HG03442 (cell line): ENCODE measurements around the gene C4BPB.
A peak's percentile ranks its signal among the peaks of the same experiment; 100 is the strongest.
"Not testable (repeated sequence)": the region's sequence is repeated elsewhere in the genome, so short reads cannot be mapped to it uniquely, and the experiment has no call there.

Source experiments
- ATAC-seq: cut with Tn5 transposase; IDR thresholded peaks from one replicate; pipeline ENCODE4 v1.9.1; 2021; ENCODE audit warnings: mild to moderate bottlenecking, moderate library complexity; ENCODE audit not compliant: unreplicated experiment

The C4BPB gene, protein sequence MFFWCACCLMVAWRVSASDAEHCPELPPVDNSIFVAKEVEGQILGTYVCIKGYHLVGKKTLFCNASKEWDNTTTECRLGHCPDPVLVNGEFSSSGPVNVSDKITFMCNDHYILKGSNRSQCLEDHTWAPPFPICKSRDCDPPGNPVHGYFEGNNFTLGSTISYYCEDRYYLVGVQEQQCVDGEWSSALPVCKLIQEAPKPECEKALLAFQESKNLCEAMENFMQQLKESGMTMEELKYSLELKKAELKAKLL

DNA sequence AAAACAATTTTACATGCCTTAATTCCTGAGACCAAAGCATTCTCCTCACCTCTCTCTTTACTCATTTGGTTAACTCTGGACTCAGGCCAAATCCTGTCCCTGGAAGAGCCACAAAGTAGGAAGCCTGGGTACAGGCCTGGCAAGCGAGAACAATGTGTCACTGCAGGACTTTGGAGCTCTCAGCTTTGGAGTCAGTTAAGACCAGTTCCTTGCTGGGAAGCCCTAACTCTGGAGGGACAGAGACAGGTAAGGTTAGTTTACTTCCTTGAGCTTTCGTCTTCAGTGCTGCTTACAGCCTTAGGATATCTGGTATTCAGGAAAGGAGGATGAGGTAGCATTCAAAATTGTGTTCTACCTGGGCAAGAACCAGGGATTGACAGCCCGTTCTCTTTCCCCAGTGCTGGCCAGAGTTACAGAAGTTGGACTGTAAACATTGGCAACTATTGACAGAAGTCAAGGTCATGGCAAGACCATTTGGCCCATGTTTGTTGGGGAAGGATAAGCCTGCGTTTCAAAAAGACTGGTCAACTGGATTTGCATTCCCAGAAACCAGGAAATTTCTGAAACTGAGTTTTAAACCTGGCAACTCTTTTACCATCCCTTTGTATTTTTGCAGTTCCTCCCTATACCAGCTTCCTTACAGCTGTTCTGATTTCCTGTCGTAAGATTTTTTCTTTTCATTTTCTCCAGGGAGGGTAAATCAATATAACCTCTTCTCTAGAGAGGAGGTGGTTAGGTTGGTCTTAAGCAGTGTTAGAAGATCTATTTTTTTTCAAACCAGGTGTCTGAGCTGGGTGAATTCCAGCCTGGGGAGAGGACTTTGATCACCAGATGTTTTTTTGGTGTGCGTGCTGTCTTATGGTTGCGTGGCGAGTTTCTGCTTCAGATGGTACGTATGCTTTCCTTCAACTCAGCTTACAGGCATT is at the start of gene C4BPB:
Gene C4BPB (plus strand): TSS at position 160 of the 926 bp plus-strand sequence. CDS start 672 bp downstream, at position 832.
- ATAC-seq = no peak

DNA sequence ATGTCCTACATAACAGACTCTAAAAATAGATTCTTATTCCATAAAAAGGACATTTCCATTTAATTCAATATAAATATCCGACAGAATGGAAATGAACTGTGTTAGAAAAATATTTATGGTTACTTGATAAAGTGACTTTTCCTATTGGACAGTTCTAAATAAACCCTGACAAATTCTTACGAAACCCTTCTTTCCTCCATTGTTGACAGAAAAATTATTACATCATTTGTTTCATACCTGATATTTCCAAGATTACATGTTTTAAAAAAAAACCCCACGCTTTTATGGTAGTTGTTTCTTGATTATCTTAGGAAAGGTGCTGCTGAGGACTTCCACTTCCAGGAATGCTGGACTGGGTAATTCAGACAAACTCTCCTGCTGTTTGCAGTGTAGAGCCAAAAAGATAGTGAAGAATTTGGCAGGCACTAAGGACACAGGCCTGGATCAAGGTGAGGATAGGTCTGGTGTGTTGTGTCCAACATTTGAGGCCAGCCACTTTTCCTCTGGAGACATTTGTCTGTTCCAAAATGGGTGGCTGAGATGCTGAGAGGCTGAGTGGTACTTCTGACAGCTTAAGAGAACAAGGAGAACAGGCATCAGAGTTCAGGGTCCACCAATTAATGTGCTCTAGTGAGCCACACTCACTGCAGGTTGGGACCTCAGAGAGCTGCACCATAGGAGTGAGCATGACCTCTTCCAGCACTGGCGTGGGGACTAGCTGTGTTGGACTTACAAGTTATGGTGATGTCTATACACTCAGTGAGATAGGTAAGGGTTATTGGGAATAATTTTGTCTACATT is 49.1 kb upstream of the C4BPB start:
- no peak for ATAC-seq

DNA sequence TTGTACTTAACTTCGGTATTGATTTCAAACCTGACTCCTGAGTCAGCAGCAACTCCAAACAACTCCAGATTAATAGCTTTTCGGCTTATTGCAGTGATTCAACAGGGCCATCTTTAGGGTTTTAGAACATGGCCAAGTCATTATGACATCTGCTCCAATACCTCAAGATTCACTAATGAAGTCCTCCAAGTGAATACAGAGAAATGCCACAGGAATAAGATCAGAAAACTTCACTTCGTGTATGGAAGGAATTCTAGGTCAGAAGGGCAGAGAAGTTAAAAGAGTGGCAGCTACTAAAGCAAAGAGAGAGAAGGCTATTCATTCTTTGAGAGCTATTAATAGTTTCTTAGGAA is 48.5 kb upstream of the C4BPB start:
- no peak for ATAC-seq

DNA sequence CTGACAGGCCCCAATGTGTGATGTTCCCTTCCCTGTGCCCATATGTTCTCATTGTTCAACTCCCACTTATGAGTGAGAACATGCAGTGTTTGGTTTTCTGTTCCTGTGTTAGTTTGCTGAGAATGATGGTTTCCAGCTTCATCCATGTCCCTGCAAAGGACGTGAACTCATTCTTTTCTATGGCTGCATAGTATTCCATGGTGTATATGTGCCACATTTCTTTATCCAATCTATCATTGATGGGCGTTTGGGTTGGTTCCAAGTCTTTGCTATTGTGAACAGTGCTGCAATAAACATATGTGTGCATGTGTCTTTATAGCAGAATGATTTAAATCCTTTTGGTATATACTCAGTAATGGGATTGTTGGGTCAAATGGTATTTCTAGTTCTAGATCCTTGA is 47.3 kb upstream of the C4BPB start:
- not testable (repeated sequence) for ATAC-seq

DNA sequence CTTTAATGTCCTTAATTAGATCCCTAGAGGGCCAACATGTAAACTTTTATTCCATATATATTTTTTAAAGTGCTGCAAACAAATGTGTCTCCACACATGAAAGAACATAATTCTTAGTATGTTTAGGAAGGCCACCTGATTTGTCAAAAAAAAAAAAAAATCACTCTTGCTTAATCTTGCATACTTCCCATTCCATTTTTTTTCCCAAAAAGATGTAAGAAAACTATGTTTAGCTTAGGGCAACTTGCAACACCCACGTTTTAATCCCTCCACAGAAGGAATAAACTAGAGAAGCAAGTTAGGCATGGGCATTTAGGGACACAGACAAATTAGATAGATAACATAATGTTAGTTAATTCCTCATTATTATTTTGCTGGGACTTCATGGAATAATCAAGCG is 43.2 kb upstream of the C4BPB start:
- no peak for ATAC-seq

DNA sequence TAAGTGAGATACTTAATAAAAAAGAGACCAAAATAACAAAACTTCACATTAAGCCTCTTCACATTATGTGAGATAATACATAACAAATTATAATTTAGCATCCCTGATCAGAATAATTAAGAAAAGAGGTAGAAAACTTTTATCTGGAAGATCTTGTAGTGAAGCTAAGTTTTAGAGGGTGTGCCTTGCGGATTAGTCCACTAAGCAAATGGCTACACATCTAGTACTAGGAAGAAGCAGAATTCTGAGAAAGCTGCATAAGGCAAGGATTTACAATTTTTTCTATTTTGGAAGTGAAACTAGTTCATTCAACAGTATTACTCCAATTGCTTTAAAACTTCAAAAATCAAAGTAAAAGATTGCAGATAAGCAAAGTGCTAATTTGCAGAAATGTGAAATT is 41.2 kb upstream of the C4BPB start:
- no peak for ATAC-seq

DNA sequence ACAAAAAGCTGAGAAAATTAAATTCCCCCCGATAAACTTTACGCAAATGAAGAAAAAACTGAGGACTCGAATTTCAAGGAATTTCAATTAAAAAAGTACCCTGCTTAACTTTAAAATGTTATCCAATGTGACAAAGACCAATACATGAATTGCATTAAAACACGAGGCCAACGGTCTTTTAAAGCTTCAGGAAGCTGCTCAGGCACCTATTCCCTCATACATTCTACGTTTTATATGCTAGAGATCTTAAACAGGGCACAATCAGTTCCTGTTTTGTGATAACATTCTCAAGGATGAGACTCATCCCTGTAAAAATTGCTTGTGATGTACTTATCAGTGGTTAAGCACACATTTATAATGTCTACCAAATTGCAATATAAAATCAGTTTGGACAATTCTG is 40.6 kb upstream of the C4BPB start:
- no peak for ATAC-seq

DNA sequence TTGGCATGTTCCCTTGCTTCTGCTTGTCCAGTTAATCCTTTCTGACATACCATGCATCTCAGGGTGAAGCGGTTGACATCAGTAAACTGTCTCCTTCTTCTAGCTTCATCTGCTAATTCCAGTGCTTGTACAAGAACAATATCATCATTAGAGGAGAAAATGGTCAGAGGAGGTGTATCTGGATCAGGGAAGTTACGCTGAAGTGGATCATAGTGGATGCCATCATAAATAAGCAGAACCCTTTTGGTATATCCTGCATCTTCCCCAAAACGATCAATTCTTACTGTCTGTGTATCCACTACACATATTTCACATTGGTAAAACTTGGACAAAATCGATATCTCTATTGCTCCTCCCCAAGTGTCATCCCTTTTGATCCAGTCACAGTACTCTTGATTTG is 39.6 kb upstream of the C4BPB start:
- no peak for ATAC-seq

DNA sequence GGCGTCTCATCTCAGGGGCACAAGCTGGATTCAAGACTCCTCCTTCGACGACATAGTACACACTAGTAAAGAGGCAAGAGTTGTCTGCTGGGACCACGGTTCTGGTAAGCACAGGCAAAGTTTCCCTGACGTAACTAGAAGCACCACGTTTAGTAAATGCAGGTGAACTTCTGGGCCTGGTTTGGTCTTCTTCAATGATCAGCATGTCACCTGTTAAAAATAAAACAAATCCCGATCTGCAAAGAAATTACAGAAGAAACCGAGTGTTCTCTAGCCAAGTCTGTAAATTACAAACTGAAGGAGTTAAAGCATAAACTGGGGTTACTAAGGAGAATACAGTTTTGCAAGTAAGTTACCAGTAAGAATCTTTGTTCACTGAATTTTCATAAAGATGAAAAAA is 39.1 kb upstream of the C4BPB start:
- ATAC-seq = no peak

DNA sequence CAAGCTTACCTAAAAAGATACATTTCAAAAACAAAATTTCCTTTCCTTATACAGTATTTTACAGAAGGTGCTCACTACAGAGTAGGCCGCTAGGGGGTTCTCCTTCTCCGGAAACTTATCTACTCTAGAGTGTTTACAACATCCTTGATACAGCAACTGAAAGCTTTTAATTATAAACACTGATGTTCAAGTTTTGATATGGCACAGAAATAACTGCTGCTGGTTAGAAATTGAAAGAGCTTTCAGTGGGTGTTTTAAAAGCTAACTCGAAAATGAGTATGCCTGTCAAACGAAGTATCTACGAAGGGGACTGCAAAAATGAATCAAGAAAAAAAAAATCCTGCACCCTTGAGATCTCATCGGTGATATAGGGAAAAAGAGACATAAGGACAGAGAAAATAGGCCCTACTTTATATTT is 38.7 kb upstream of the C4BPB start:
- no peak for ATAC-seq

DNA sequence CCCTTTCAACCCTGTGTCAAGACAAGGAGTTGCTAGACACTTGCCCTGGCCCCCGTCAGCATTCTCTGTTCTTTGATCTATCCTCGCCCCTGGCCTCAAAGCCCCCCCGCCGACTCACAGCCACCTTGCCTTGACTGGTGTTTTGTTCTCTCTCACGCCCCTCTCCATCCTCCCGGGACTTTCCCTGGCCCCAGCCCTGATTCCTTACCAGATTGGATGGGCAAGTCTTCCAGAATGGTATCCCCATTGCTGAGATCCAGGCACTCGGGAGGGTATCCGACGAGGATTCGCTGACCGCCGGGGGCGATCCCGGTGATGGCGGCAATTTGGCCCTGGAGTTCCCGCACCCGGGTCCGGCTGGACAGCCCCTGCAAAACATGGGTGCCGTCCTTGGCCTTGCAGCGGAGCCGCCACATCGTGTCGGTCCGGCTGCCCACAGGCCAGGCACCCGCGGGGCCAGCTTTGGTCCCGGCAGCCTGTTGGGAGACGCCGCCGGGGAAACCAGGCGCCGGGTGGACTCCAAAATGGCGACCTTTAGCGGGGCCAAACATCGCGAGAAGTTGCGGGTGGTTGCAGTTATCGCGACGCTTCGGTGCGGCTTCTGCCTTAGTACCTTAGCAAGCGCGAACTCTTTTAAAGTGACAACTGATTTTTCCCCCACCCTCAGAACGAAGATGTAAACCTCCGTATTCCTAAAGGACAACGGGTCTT is 38.0 kb upstream of the C4BPB start:
- ATAC-seq = peak; percentile 40

DNA sequence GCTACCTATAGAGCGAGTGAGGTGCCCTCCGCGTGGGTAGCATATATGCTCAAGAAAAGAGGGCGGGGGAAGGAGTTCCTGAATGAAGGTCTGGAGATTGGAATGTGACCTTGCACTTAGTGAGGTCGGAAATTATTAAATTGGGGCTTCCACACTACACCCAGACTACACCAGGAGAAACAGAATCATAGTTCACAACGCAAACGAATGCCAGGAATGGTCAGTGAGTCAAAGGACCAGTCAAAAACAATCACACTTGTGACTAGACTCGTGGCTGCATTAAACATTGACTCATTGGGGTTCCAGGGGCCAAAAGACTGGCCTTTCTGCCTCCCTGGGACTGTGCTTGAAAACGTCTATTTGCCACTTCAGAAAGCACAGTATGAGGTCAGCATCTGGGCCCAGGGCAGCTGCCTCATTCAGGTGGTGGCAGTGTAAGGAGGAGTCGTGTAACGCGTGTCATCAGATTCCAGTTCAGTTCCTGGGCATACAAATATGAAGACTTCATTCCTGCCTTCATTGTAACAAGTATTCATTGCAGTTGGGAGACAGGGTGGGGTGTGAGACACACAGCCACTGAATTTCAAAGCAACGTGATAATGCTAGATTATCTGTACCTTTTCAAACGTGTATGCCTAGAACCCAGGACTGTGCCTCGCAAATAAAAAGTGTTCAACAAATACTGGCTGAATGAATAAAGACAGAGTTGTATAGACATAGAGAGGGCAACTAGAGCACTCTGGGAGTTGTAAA is 37.3 kb upstream of the C4BPB start, which contains the start of gene YOD1:
Gene YOD1 (minus strand): TSS at position 18 of the 753 bp plus-strand sequence. CDS start 178 bp downstream, outside the sequence.
- no peak for ATAC-seq

DNA sequence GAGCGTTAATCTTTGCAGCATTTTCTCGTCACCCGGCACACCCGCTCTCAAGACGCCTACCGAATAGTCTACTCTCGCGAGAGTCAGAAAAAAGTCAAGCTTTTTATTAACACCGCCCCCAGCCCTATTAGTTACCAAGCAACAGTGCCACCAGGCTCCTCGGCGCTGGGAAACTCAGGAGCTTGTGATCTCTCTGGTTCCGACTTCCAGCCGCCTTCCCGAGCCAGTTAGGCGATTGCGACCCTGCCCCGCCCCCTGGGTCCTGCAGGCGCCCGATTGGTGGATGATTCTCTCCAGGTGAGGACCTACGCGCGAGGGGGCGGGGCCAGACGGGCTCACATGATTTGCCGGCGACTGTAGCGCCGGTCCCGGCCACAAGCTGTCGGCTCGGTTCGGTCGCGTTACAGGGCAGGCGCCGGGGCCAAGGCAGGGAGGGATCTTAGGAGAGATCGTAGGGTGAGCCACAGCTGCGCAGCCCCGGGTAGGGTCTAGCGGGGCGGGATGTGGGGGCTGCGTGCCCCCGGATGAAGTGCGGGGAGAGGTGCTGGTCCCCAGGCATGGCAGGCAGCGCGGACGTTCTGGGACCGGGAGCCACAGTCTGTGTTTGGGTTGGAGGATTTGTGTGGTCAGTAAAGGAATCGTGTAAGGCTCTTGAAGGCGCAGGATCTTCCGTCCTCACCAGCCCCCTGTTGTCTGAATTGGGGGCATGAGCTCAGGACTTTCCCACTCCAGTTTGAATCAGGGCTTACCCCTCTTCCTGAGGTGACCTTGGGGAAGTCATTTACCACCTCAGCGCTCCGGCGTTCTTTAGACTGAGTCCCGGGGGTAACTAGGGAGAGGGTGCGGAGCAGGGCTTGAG is 35.5 kb upstream of the C4BPB start, which contains the start of gene PFKFB2:
Gene PFKFB2 (plus strand): TSS at position 365 of the 859 bp plus-strand sequence. CDS start 1,443 bp downstream, outside the sequence.
- ATAC-seq = peak; percentile 71

DNA sequence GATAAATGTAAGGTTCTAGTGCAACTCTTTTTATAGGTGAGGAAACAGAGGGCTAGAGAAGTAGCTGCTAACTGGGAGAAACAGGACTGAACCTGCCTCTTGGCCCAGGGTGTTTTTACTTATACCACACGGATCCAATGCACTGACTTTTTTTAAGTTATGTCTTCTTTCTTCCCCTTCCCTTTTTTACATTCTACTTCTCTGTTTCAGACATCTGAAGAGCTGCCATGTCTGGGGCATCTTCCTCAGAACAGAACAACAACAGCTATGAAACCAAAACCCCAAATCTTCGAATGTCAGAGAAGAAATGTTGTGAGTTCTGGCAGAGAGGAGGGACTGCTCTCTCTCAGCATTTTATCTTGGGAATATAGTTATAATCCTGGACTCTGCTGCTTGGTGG is 34.2 kb upstream of the C4BPB start:
- no peak for ATAC-seq

DNA sequence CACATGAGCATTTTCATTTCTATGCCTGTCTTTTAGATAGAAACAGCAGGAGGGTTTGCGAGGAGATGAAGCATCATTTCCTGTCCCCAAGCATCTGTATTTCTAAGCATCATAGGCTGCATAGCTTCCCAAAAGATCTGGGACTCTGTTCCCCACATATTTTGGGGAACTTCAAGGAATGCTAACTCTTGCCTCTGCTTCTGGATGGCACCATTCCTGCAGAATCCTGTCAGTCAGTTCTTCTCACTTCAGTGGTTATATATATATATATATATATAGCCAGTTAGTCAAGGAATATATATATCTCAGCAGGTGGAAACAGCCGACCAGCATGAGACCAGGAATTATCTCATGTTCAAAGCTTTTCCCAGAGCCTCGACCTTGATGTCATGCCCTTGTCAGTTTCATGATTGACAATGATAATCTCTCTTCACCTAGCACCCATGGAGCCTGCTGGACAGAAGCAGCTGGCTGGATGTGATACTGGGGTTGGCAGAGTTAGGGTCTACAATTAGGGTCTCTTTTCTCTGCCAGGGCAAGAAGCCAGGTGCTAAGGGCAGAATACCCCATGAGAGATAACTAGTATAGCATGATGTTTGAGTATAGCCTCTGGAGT is 33.2 kb upstream of the C4BPB start:
- ATAC-seq = no peak

DNA sequence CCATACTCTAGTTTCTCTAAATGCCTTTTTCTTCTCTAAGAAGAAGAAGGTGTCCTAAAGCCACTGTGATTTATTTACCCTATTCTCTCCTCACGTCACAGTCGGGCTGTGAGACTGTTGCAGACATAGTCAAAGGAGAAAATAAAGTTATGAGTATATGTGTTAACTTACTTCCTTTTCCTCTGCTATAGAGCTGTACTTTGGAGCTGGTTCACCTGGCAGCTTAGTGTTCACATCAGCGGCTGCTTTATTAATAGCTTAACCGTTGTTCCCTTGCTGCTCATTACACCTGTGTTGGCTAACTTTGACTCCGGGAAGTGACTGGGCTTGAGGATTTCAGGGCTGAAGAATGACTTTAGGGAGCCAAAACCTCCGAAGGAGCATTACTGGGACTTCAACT is 32.0 kb upstream of the C4BPB start:
- ATAC-seq = no peak

DNA sequence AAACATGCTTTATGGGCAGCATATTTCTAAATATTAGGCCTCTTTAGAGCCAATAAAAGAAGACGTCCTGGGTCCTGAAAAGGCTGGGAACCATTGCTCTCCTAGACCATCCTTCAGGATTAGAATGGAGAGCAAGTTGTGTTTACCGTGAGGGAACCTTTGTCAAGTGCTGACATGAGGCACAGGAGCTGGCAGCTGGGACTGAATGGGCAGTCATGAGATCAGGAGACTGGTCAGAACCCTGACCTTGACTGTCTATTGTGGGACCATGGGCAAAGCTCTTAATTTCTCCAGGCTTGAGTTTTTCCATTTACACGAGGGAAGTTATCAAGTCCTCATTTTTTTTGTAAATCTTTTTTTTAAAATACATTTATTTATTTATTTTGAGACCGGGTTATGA is 30.4 kb upstream of the C4BPB start:
- ATAC-seq = no peak
